Right lobe of liver (tissue), 6 donors: ENCODE measurements around the gene FADS2. TPM values are rescaled to one million over a fixed set of nuclear protein-coding genes. Genes with fewer than 3 reads are reported as not detected.

Experiments used
- ATAC-seq, 4 donors: fragments of 200-7000 bp; cut with Tn5 transposase; one replicate each; pipeline ENCODE4 v1.9.1; 2020; ENCODE audit warnings: mild to moderate bottlenecking in 4 of 4, moderate library complexity in 4 of 4
- DNase-seq, 3 donors: peaks; one replicate each; pipeline ENCODE4 v3.0.0-alpha.2; 2020
- H3K27ac ChIP-seq, 3 donors: fragments of 200-600 bp; one replicate each; pipeline ENCODE4 v1.8.0; 2022
- H3K27me3 ChIP-seq, 2 donors: fragments of 200-600 bp; one replicate each; pipeline ENCODE4 v1.8.0; 2022
- H3K36me3 ChIP-seq, 4 donors: fragments of 200-600 bp; sonication (generic) in 1 of 4; one replicate each; pipeline versions ENCODE4 v1.5.1 to v1.8.0; 2017 to 2022; ENCODE audit warnings: control low read depth in 1 of 4
- H3K4me1 ChIP-seq, 4 donors: fragments of 200-600 bp; sonication (generic) in 1 of 4; one replicate each; pipeline versions ENCODE4 v1.5.1 to v1.8.0; 2017 to 2022; ENCODE audit warnings: control low read depth in 1 of 4
- H3K4me3 ChIP-seq, 3 donors: fragments of 200-600 bp; one replicate each; pipeline ENCODE4 v1.8.0; 2022
- H3K9me3 ChIP-seq, 4 donors: fragments of 200-600 bp; sonication (generic) in 1 of 4; one replicate each; pipeline versions ENCODE4 v1.5.1 to v1.8.0; 2017 to 2022; ENCODE audit warnings: control low read depth in 1 of 4
- POLR2A ChIP-seq: fragments of 450-650 bp; IDR thresholded peaks from one replicate; pipeline ENCODE4 v1.6.1; 2017; ENCODE audit warnings: antibody characterized with exemption, mild to moderate bottlenecking
- WGBS: methylation state at CpG from one replicate; pipeline ENCODE4 v1.1.6; 2018; ENCODE audit warnings: low coverage, low lambda C conversion rate; ENCODE audit not compliant: insufficient coverage; ENCODE audit errors: missing lambda C conversion rate; 5-methylcytosine and 5-hydroxymethylcytosine counted together
- intact Hi-C, 2 donors: fragments of 100-400 bp; cut with DNase I; formaldehyde crosslinking; loops; one replicate each; pipeline versions ENCODE4 v1.11.2 to v1.14.1; 2022
- total RNA-seq, 6 experiments: library from RNA; depleted of rRNA in 2 of 6; stranded (reverse); fragments of >200 nt in 2 of 6; fragmentation: NEBNext Ultra II Directional in 3 of 6; extraction: Animal tissue kit (Norgen Biotek cat#: 25700) in 3 of 6; gene quantifications; one replicate each; pipeline versions ENCODE4 v1.1.0 to v1.2.4, GENCODE V29; 2016 to 2023
- TF ChIP-seq, protein P1 (sequence below), 4 donors: fragments of 200-600 bp in 3 of 4; fragments of 450-650 bp in 1 of 4; IDR thresholded peaks; one replicate each; pipeline versions ENCODE4 v1.5.1 to v1.8.0; 2016 to 2022; ENCODE audit warnings: antibody characterized with exemption in 4 of 4, mild to moderate bottlenecking in 2 of 4
- donor health status: DM: no; HTN: yes; CAD: no.
- donor health status: DM: no; HTN: no; CAD: no.
- donor health status: DM: no; HTN: no; CAD: no.
- donor health status: DM: no; HTN: yes; CAD: no.
- donor health status: DM: no; HTN: yes; CAD: no.

FADS2 gene
- total RNA-seq, 6 experiments from 2014 or later = 4.2 to 166 (median 110) TPM

GRCh38 chr11:61826930-61827570 is 1.1 kb upstream of the FADS2 start:
- no peaks in the 10 kb centered on the region for H3K27me3 ChIP-seq
- WGBS = 19% methylated on average over 17 of the region's 23 CpGs
- ATAC-seq (no peak), DNase-seq (peak in 1 of 3 donors; percentile 34)
- intact Hi-C loops = no loop called here
- no peaks in the 10 kb centered on the region for H3K36me3 ChIP-seq
- TF ChIP-seq, protein P1, sequence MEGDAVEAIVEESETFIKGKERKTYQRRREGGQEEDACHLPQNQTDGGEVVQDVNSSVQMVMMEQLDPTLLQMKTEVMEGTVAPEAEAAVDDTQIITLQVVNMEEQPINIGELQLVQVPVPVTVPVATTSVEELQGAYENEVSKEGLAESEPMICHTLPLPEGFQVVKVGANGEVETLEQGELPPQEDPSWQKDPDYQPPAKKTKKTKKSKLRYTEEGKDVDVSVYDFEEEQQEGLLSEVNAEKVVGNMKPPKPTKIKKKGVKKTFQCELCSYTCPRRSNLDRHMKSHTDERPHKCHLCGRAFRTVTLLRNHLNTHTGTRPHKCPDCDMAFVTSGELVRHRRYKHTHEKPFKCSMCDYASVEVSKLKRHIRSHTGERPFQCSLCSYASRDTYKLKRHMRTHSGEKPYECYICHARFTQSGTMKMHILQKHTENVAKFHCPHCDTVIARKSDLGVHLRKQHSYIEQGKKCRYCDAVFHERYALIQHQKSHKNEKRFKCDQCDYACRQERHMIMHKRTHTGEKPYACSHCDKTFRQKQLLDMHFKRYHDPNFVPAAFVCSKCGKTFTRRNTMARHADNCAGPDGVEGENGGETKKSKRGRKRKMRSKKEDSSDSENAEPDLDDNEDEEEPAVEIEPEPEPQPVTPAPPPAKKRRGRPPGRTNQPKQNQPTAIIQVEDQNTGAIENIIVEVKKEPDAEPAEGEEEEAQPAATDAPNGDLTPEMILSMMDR (IDR thresholded peaks at IDR 0.05) = no peak
- no peak for TF ChIP-seq POLR2A
- peak overlapping the region; percentile 54 to 88 (median 64) for H3K27ac ChIP-seq
- no peaks in the 10 kb centered on the region for H3K9me3 ChIP-seq
- peak overlapping the region; percentile 56 to 62 (median 57) for H3K4me3 ChIP-seq
- H3K4me1 ChIP-seq = peaks cover 0 to 15% (median 6%) of the 10 kb centered on the region in 4 donors

- intact Hi-C loops = no loop called here
- Histone ChIP-seq H3K9me3 (no peaks in the 10 kb centered on the region), H3K4me1 (peaks cover 0 to 20% (median 9%) of the 10 kb centered on the region in 4 donors), H3K27me3 (no peaks in the 10 kb centered on the region), H3K36me3 (no peaks in the 10 kb centered on the region), H3K4me3 (peak overlapping the region; percentile 56 to 62 (median 57)), H3K27ac (peak overlapping the region; percentile 55 to 64 (median 64))
- ATAC-seq = no peak
- WGBS = 0% methylated on average over 3 of the region's 16 CpGs
- TF ChIP-seq POLR2A = no peak
- TF ChIP-seq, protein P1 (IDR thresholded peaks at IDR 0.05) = no peak
- DNase-seq = no peak
Observed at GRCh38 chr11:61828379-61828628, 204 bp downstream of the FADS2 start.

DNA sequence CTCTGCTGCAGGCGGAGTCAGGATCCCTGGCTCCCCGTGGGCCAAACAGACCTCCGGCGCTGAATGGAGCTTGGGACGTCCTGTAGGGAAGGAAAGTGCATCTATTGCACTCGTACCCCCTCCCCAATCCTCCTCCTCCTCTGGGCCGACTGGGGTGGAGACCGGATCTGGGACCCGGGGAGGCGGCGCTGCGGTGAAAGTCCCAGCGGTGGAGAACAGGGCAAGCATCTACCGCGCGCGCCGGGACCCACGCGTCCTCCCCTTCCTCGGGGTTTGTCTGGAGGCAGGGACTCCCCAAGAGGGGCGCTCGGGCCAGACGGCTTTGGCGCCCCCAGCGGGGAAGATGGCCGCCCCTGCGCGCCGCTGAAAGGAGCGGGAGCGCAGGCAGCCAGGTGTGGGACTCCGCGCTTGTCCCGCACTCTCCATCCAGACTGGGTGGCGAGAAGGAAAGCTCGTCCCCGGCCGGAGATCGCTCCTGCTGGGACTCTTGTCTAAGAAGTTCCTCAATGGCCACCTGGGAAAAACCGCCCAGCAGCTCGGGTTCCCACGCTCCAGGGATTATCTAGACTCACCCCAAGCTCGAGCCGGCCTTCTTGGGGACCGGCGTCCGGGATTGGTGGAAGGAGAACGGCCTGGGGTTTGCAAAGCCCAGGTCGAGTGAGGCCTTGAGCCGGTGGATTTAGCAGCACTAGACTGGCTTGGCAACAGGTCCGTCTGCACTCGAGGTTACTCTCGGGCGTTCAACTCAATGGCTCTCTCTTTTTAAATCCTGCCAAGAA is 718 bp downstream of the FADS2 start:
- 0% methylated on average over 7 of the region's 55 CpGs for WGBS
- peak in 2 of 3 donors; percentile 44 to 70 for DNase-seq
- peaks cover 0 to 20% (median 9%) of the 10 kb centered on the region in 4 donors for H3K4me1 ChIP-seq
- peak overlapping the region; percentile 55 to 64 (median 64) for H3K27ac ChIP-seq
- no peaks in the 10 kb centered on the region for H3K36me3 ChIP-seq
- peak; percentile 32 to 66 (median 62) for ATAC-seq
- no peaks in the 10 kb centered on the region for H3K27me3 ChIP-seq
- H3K9me3 ChIP-seq = no peaks in the 10 kb centered on the region
- intact Hi-C loops = no loop called here
- TF ChIP-seq, protein P1 (IDR thresholded peaks at IDR 0.05) = peak in 3 of 4 donors; percentile 23 to 41 (median 26)
- no peak for TF ChIP-seq POLR2A
- H3K4me3 ChIP-seq = peak overlapping the region; percentile 56 to 62 (median 57)

DNA sequence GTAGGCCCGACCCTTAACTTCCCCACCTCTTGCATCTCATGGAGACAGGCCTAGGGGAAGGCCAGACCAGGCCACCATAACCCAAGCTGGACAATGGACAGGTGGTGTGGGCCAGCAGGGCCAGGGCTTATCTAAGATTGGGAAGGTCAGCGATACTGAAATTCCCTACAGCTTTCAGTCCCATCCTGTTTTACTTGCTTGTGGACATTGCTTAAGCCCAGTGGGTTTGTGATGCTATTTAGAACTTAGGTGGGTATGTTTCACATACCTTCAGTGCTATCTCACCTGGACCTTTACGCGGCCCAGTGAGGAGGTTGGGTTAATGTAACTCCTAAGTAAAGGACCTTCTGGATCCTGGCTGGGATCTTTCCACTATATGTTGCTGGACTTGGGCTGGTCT is 1.7 kb downstream of the FADS2 start:
- Histone ChIP-seq H3K27ac (peak overlapping the region in 1 of 3 donors; percentile 64), H3K36me3 (no peaks in the 10 kb centered on the region), H3K9me3 (no peaks in the 10 kb centered on the region), H3K4me1 (peaks cover 0 to 20% (median 9%) of the 10 kb centered on the region in 4 donors), H3K27me3 (no peaks in the 10 kb centered on the region), H3K4me3 (peak overlapping the region in 2 of 3 donors; percentile 56 to 57)
- no peak for TF ChIP-seq POLR2A
- TF ChIP-seq, protein P1 (IDR thresholded peaks at IDR 0.05) = no peak
- no peak for DNase-seq
- intact Hi-C loops = no loop called here
- WGBS = 46% methylated on average over 2 of the region's 4 CpGs
- no peak for ATAC-seq
